Measurements from ENCODE around the gene CEMP1.

The CEMP1 gene

DNA sequence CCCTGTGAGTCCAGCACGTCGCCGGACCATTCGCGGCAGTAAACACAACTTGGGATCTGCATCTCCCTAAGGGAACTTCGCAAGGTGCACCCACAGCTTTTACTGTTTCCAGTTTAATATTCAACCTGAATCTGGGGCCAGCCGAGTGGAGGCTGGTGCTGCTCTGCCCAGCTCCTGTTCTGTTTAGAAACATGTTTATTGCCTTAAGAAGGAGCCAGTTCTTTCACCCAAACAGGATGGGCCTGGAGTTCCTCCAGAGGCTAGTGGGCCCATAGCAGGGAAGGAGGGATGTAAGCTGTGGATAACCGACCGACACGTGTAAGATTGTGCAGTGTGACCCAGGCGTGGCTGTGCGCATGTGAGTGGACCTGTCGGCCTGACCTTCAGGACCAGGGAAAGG is 38.9 kb downstream of the CEMP1 start:
- TF ChIP-seq POLR2AphosphoS5 (IDR thresholded peaks at IDR 0.05; ENCODE audit: low read depth) (no peak), SPI1 (IDR thresholded peaks at IDR 0.05; ENCODE audit: borderline replicate concordance, low read depth) (no peak), GABPA (IDR thresholded peaks at IDR 0.05; ENCODE audit: low read depth) (no peak)
- TF ChIP-seq, protein P1, sequence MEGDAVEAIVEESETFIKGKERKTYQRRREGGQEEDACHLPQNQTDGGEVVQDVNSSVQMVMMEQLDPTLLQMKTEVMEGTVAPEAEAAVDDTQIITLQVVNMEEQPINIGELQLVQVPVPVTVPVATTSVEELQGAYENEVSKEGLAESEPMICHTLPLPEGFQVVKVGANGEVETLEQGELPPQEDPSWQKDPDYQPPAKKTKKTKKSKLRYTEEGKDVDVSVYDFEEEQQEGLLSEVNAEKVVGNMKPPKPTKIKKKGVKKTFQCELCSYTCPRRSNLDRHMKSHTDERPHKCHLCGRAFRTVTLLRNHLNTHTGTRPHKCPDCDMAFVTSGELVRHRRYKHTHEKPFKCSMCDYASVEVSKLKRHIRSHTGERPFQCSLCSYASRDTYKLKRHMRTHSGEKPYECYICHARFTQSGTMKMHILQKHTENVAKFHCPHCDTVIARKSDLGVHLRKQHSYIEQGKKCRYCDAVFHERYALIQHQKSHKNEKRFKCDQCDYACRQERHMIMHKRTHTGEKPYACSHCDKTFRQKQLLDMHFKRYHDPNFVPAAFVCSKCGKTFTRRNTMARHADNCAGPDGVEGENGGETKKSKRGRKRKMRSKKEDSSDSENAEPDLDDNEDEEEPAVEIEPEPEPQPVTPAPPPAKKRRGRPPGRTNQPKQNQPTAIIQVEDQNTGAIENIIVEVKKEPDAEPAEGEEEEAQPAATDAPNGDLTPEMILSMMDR (IDR thresholded peaks at IDR 0.05; ENCODE audit: insufficient read depth, low read length): no peak
- TF ChIP-seq, protein P2, sequence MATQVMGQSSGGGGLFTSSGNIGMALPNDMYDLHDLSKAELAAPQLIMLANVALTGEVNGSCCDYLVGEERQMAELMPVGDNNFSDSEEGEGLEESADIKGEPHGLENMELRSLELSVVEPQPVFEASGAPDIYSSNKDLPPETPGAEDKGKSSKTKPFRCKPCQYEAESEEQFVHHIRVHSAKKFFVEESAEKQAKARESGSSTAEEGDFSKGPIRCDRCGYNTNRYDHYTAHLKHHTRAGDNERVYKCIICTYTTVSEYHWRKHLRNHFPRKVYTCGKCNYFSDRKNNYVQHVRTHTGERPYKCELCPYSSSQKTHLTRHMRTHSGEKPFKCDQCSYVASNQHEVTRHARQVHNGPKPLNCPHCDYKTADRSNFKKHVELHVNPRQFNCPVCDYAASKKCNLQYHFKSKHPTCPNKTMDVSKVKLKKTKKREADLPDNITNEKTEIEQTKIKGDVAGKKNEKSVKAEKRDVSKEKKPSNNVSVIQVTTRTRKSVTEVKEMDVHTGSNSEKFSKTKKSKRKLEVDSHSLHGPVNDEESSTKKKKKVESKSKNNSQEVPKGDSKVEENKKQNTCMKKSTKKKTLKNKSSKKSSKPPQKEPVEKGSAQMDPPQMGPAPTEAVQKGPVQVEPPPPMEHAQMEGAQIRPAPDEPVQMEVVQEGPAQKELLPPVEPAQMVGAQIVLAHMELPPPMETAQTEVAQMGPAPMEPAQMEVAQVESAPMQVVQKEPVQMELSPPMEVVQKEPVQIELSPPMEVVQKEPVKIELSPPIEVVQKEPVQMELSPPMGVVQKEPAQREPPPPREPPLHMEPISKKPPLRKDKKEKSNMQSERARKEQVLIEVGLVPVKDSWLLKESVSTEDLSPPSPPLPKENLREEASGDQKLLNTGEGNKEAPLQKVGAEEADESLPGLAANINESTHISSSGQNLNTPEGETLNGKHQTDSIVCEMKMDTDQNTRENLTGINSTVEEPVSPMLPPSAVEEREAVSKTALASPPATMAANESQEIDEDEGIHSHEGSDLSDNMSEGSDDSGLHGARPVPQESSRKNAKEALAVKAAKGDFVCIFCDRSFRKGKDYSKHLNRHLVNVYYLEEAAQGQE (IDR thresholded peaks at IDR 0.05; ENCODE audit: insufficient replicate concordance, low read depth): no peak
- Histone ChIP-seq H3K4me3 (replicated peaks; ENCODE audit: insufficient read depth, low read length) (no peak overlapping the region), H3K27ac (replicated peaks) (no peak overlapping the region), H3K27me3 (ENCODE audit: insufficient read depth, poor library complexity, severe bottlenecking) (no peaks in the 10 kb centered on the region)
- DNase-seq (ENCODE audit: low read depth in 1 of 2, low spot score in 1 of 2): no peak

DNA sequence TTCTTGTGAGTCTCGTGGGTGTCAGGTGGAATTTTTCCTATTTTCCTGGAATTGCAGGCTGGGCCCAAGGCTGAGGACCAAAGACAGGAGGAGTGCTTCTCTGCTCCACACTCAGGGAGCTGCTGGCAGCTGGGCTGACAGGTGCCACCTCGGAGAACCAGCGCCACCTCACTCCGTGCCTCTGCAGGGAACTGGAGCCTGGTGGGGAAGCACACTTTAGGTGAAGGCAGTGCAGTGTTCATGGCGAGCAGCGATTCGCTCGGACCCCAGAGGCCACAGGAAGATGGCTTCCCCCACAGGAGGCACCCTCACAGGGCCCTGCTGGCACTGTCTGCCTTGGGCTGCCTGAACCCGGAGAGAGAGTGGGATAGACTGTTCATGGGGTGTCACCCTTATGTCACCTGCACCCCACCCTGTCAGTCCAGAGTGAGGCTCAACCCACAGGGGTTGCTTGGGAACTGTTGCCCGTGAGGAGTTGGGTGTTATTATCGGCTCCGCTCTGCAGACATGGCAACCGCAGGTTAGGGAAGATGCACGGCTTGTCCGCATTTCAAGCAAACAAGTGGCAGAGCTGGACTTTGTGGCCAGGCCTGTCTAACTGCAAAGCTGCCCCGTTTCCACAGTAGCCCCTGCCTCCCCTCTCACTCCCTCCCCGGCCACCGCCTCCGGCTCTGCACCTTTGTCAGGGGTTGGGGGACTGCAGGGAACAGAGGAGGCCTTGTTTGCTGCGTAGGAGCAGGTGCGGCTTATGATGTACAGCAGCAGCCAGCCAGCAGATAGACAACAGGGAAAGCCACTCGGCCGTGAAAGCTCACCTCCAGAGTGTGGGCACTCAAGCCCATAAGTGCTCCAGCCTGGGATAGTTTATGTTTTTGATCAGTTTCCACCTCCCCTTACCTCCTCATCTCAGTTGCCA is 40.8 kb downstream of the CEMP1 start:
- H3K27me3 ChIP-seq (ENCODE audit: insufficient read depth, poor library complexity, severe bottlenecking): no peaks in the 10 kb centered on the region
- TF ChIP-seq, protein P1 (IDR thresholded peaks at IDR 0.05; ENCODE audit: insufficient read depth, low read length): no peak
- no peak for TF ChIP-seq POLR2AphosphoS5 (IDR thresholded peaks at IDR 0.05; ENCODE audit: low read depth)
- TF ChIP-seq SPI1 (IDR thresholded peaks at IDR 0.05; ENCODE audit: borderline replicate concordance, low read depth): no peak
- TF ChIP-seq, protein P2 (IDR thresholded peaks at IDR 0.05; ENCODE audit: insufficient replicate concordance, low read depth): no peak
- no peak for TF ChIP-seq GABPA (IDR thresholded peaks at IDR 0.05; ENCODE audit: low read depth)
- H3K27ac ChIP-seq (replicated peaks): no peak overlapping the region
- H3K4me3 ChIP-seq (replicated peaks; ENCODE audit: insufficient read depth, low read length): no peak overlapping the region
- DNase-seq (ENCODE audit: low read depth in 1 of 2, low spot score in 1 of 2): no peak

DNA sequence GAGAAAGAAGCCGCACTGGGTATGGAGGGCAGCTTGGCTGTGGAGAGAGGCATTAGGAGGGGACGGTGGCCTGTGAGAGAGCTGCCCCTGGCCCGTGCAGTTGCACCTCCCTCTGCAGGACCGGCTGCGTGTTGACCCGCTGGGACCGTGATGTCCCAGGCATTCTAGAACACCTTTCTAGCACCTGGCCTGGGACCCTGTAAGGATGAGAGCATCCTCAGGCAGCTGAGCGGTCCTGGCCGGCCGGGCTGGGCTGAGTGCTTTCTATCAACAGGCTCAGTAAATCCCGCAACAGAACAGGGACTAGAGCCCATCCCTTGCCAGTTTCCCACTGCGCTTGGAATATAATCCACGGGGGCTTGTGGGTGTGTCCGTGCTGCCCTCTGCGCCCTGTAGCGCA is 41.6 kb downstream of the CEMP1 start:
- Histone ChIP-seq H3K27ac (replicated peaks) (no peak overlapping the region), H3K27me3 (ENCODE audit: insufficient read depth, poor library complexity, severe bottlenecking) (no peaks in the 10 kb centered on the region), H3K4me3 (replicated peaks; ENCODE audit: insufficient read depth, low read length) (no peak overlapping the region)
- no peak for TF ChIP-seq GABPA (IDR thresholded peaks at IDR 0.05; ENCODE audit: low read depth)
- DNase-seq (ENCODE audit: low read depth in 1 of 2, low spot score in 1 of 2): no peak

DNA sequence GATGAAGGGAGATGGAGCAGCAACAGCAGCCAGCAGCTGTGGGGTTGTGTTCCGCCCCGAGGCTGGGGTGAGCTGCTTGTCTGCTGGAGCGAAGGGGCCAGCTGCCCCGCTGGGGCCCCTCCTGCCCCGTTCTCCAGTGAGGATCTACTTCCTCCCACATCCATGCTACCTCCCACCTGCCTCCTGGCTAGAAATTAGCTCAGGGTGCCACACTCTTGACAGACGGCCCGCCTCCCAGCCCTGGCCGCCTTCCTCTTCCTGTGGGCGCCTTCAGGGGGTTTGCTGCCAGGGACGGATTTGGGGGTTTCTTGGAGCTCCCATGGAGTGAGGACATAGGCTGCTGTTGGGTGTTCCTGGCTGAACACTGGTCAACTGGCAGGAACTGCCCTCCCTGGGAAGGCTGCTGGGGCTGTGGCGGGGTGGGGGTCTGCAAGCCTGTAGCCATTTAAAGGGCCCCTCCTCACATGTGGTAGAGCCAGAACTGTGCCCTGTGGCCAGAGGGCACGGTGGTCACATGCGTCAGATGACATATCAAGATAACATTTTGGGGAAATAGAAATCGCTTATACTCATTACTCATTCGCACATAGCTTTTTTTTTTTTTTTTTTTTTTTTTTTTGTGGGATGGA is 43.2 kb downstream of the CEMP1 start:
- Histone ChIP-seq H3K27me3 (ENCODE audit: insufficient read depth, poor library complexity, severe bottlenecking) (no peaks in the 10 kb centered on the region), H3K4me3 (replicated peaks; ENCODE audit: insufficient read depth, low read length) (no peak overlapping the region), H3K27ac (replicated peaks) (no peak overlapping the region; the same call in 1 of the 2 replicates)
- TF ChIP-seq, protein P2 (IDR thresholded peaks at IDR 0.05; ENCODE audit: insufficient replicate concordance, low read depth): no peak
- TF ChIP-seq SPI1 (IDR thresholded peaks at IDR 0.05; ENCODE audit: borderline replicate concordance, low read depth): peak; percentile 25; the same call in 1 of the 2 replicates
- DNase-seq (ENCODE audit: low read depth in 1 of 2, low spot score in 1 of 2): peak; percentile 57 to 65
